Measurements from ENCODE around the gene POMGNT2. TPM values are rescaled to one million over a fixed set of nuclear protein-coding genes. Genes with fewer than 3 reads are reported as not detected.
A peak's percentile ranks its signal among the peaks of the same experiment; 100 is the strongest.

The POMGNT2 gene
- polyA plus RNA-seq, 4 donors, result 1.3 to 10.6 (median 4.7) TPM

DNA sequence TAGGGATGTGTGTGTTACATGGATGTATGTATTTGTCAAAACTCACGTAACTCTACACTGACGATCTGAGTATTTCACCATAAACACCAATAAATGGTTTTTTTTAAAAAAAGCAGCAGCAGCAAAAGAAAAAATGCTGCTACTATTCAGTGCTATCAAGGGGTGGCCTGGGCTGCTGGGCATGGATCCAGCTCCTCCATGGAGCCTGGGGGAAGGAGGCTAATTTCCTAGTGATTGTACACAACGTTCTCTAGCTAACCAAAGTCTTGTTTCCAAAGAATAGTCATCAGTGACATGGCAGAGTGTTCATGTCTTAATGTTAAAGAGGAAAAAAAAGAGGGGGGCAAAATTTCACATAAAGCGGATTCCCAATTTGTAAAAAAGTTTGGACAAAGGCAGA lies 29.0 kb downstream of the POMGNT2 start:
- Histone ChIP-seq H3K27ac (ENCODE audit: low read depth in 1 of 3, low read length in 2 of 3) (no peak overlapping the region), H3K27me3 (ENCODE audit: control insufficient read depth in 3 of 3, insufficient read depth in 3 of 3, low read length in 3 of 3) (no peaks in the 10 kb centered on the region), H3K9me3 (ENCODE audit: control insufficient read depth in 2 of 2, insufficient read depth in 1 of 2, low read depth in 1 of 2, low read length in 1 of 2) (peaks cover 0 to 6% of the 10 kb centered on the region in 2 donors), H3K36me3 (ENCODE audit: control insufficient read depth in 3 of 3, insufficient read depth in 2 of 3, low read depth in 1 of 3, low read length in 3 of 3) (peaks cover 0 to 26% (median 0%) of the 10 kb centered on the region in 3 donors), H3K4me3 (ENCODE audit: low read depth in 1 of 3, low read length in 3 of 3) (no peak overlapping the region), H3K4me1 (ENCODE audit: control insufficient read depth in 3 of 3, insufficient read depth in 2 of 3, low read depth in 1 of 3, low read length in 2 of 3) (no peaks in the 10 kb centered on the region)
- WGBS, 3 donors, result 80 to 86% (median 83%) methylated on average over 4 of the region's 4 CpGs
- FAIRE-seq (no peak), DNase-seq (no peak)

DNA sequence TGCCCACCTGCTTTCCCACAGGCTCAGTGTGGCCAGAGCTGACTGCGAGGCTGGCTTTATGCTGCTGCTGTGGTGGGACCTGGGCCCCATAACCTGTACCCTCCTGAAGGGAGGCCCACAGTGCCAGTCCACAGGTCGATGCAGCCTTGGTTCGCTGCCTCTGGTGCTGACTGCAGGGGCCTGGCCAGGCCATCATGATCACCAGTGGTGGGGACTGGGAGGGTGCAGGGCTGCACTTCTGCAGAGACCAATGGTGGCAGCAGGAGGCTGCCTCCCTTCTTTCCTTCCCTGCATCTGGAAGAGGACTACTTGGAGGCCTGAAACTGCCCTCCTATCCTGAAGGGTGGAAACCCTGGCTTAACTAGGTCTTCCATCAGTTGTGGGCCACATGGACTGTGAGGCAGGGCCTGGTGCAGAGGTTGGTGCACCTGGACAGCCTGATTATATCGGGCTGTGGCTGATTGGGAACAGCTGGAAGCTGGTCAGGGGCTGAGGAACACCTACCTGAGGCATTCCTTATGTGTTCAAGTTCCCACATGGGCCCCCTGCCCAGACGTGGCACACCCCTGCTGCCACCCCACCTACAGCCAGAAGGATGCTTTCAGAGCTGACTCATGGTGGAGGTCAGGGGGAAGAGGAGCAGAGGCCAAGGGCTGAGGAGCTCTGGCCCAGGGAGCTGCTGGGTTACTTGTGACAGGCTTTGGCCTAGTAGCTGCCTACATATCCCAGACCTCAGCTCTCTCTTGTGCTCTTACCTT lies 29.8 kb downstream of the POMGNT2 start:
- peaks cover 0 to 18% (median 0%) of the 10 kb centered on the region in 3 donors for H3K36me3 ChIP-seq (ENCODE audit: control insufficient read depth in 3 of 3, insufficient read depth in 2 of 3, low read depth in 1 of 3, low read length in 3 of 3)
- H3K4me3 ChIP-seq (ENCODE audit: low read depth in 1 of 3, low read length in 3 of 3), result no peak overlapping the region
- DNase-seq (no peak), FAIRE-seq (no peak)
- WGBS, 3 donors, result 66 to 70% (median 69%) methylated on average over 5 of the region's 5 CpGs
- peaks cover 0 to 2% of the 10 kb centered on the region in 2 donors for H3K9me3 ChIP-seq (ENCODE audit: control insufficient read depth in 2 of 2, insufficient read depth in 1 of 2, low read depth in 1 of 2, low read length in 1 of 2)
- H3K4me1 ChIP-seq (ENCODE audit: control insufficient read depth in 3 of 3, insufficient read depth in 2 of 3, low read depth in 1 of 3, low read length in 2 of 3), result no peaks in the 10 kb centered on the region
- peaks cover 0 to 2% (median 0%) of the 10 kb centered on the region in 3 donors for H3K27me3 ChIP-seq (ENCODE audit: control insufficient read depth in 3 of 3, insufficient read depth in 3 of 3, low read length in 3 of 3)
- H3K27ac ChIP-seq (ENCODE audit: low read depth in 1 of 3, low read length in 2 of 3), result no peak overlapping the region

DNA sequence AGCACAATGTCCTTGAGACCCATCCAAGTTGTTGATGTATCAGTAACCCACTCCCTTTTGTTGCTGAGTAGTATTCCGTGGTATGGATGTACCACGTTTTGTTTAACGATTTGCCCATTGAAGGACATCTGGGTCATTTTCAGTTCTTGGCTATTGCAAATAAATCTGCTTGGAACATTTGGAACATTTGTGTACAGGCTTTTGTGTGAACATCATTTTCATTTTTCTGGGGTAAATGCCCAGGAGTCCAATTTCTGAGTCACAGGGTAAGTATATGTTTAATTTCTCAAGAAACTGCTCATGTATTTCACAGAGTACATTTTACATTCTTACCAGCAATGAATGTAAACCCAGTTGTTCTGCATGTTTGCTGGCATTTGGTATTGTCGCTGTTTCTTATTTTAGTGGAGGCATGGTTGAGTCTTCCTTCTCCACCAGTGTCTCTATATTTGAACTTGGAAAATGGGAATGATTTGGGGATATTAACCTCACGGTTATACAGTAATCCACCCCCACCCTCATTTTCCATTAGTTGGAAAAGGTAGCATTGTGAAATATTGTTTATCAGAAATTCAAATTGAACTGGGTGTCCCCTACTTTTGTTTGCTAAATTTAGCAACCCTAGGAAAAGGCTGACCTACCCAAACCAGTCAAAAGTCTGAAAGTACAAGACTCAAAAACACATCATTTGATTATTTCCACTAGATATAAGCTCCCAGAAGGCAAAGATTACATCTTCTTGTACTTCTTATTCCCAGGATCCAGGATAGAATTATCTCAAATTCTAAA lies 30.8 kb downstream of the POMGNT2 start:
- Histone ChIP-seq H3K4me1 (ENCODE audit: control insufficient read depth in 3 of 3, insufficient read depth in 2 of 3, low read depth in 1 of 3, low read length in 2 of 3) (no peaks in the 10 kb centered on the region), H3K4me3 (ENCODE audit: low read depth in 1 of 3, low read length in 3 of 3) (no peak overlapping the region), H3K9me3 (ENCODE audit: control insufficient read depth in 2 of 2, insufficient read depth in 1 of 2, low read depth in 1 of 2, low read length in 1 of 2) (peaks cover 0 to 2% of the 10 kb centered on the region in 2 donors), H3K27ac (ENCODE audit: low read depth in 1 of 3, low read length in 2 of 3) (no peak overlapping the region), H3K36me3 (ENCODE audit: control insufficient read depth in 3 of 3, insufficient read depth in 2 of 3, low read depth in 1 of 3, low read length in 3 of 3) (peaks cover 0 to 8% (median 0%) of the 10 kb centered on the region in 3 donors), H3K27me3 (ENCODE audit: control insufficient read depth in 3 of 3, insufficient read depth in 3 of 3, low read length in 3 of 3) (peaks cover 0 to 2% (median 0%) of the 10 kb centered on the region in 3 donors)
- no peak for FAIRE-seq
- no peak for DNase-seq
- 85 to 90% (median 89%) methylated on average over 5 of the region's 5 CpGs for WGBS, 3 donors

DNA sequence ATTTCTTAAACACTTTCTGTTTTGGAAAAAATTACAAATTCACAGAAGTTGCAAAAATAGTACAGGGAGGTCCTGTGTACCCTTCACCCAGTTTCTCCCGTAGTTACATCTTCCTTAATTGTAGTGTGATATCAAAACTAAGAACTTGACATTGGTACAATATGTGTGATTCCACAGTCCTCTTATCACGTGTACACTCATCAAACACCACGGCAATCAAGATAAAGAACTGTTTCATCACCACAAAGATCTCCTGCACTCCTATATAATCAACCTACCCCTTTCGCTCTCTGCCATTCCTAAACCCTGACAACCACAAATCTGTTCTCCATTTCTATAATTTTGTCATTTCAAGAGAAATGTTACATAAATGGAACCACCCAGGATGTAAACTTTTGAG lies 31.4 kb downstream of the POMGNT2 start:
- FAIRE-seq (no peak), DNase-seq (no peak)
- WGBS, 3 donors, result 32 to 58% (median 38%) methylated on average over 4 of the region's 4 CpGs
- H3K36me3 ChIP-seq (ENCODE audit: control insufficient read depth in 3 of 3, insufficient read depth in 2 of 3, low read depth in 1 of 3, low read length in 3 of 3), result peaks cover 0 to 2% (median 0%) of the 10 kb centered on the region in 3 donors
- no peak overlapping the region for H3K4me3 ChIP-seq (ENCODE audit: low read depth in 1 of 3, low read length in 3 of 3)
- peaks cover 0 to 2% of the 10 kb centered on the region in 2 donors for H3K9me3 ChIP-seq (ENCODE audit: control insufficient read depth in 2 of 2, insufficient read depth in 1 of 2, low read depth in 1 of 2, low read length in 1 of 2)
- no peak overlapping the region for H3K27ac ChIP-seq (ENCODE audit: low read depth in 1 of 3, low read length in 2 of 3)
- H3K4me1 ChIP-seq (ENCODE audit: control insufficient read depth in 3 of 3, insufficient read depth in 2 of 3, low read depth in 1 of 3, low read length in 2 of 3), result no peaks in the 10 kb centered on the region
- peaks cover 0 to 2% (median 0%) of the 10 kb centered on the region in 3 donors for H3K27me3 ChIP-seq (ENCODE audit: control insufficient read depth in 3 of 3, insufficient read depth in 3 of 3, low read length in 3 of 3)

DNA sequence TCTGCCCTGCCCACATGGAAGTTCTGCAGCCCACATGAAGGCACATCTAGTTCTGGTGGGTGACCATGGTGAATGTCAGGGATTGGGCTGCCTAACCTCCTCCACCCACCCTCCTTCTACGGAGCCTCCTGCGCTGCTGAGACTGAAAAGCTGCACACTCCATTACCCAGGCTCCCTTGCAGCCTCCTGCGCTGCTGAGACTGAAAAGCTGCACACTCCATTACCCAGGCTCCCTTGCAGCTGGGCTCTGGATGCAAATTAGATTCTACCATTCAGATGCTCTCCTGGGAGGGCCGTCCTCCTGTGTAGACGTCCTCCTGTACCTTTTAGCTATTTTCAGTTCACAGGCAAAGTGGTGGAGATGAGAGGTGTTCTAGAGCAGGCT lies 32.1 kb downstream of the POMGNT2 start:
- FAIRE-seq (no peak), DNase-seq (no peak)
- no peak overlapping the region for H3K27ac ChIP-seq (ENCODE audit: low read depth in 1 of 3, low read length in 2 of 3)
- H3K27me3 ChIP-seq (ENCODE audit: control insufficient read depth in 3 of 3, insufficient read depth in 3 of 3, low read length in 3 of 3), result peaks cover 0 to 2% (median 0%) of the 10 kb centered on the region in 3 donors
- H3K4me3 ChIP-seq (ENCODE audit: low read depth in 1 of 3, low read length in 3 of 3), result no peak overlapping the region
- no peaks in the 10 kb centered on the region for H3K36me3 ChIP-seq (ENCODE audit: control insufficient read depth in 3 of 3, insufficient read depth in 2 of 3, low read depth in 1 of 3, low read length in 3 of 3)
- WGBS, 3 donors, result 79 to 81% (median 81%) methylated on average over 5 of the region's 5 CpGs
- H3K9me3 ChIP-seq (ENCODE audit: control insufficient read depth in 2 of 2, insufficient read depth in 1 of 2, low read depth in 1 of 2, low read length in 1 of 2), result peaks cover 0 to 2% of the 10 kb centered on the region in 2 donors
- H3K4me1 ChIP-seq (ENCODE audit: control insufficient read depth in 3 of 3, insufficient read depth in 2 of 3, low read depth in 1 of 3, low read length in 2 of 3), result no peaks in the 10 kb centered on the region

DNA sequence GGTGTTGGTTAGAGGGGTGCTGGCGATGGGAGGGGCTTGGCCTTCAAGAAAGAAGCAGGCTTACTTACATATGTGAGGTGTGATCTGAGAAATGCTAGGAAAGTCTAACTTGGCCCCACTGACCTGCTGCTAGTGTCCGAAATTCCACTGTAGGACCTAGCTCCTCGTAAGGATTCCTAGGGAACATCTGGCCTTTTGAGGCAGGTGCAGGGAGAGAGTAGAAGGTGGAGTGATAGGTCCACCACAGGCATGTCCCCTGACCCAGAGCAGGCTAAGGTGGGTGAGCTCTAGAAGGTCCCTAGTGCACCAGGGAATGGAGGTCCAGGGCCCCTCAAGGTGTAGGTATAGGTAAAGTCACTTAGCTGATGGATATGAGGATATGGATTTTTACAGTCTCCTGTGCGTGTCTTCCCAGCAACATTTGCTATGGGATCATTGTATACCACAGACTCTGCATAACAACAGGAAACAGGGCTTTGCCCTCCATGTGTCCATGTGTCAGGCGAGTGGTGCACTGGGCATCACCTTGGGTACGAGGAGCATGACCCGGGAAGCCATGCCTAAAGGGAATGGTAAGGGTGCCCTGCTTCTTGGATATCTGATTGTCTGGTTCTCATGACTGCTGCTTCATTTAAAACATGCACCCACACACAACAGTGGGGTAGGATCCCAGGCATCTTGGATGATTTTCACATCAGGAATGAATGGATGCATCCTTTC lies 32.6 kb downstream of the POMGNT2 start:
- no peak for FAIRE-seq
- 84 to 91% (median 87%) methylated on average over 7 of the region's 7 CpGs for WGBS, 3 donors

DNA sequence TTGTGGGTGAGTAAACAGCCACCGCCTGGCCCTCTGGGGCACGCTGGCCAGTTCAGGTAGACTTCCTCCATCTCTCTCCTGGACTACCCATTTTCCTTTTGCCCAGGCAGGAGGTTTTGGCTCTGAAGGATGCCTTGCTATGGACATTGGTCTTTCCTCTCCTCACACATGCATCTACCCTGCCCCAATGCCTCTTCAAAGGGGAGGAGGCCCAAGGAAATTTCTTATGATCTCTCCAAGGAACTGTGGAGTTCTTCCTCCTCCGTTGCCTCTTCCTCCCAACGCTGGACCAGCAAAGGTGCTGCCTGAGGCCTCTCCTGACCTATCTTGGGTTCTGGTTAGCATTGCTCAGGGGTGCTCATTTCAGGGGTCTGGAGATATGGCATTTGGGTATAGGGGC lies 33.5 kb downstream of the POMGNT2 start:
- Histone ChIP-seq H3K27ac (ENCODE audit: low read depth in 1 of 3, low read length in 2 of 3) (no peak overlapping the region), H3K9me3 (ENCODE audit: control insufficient read depth in 2 of 2, insufficient read depth in 1 of 2, low read depth in 1 of 2, low read length in 1 of 2) (no peaks in the 10 kb centered on the region), H3K4me3 (ENCODE audit: low read depth in 1 of 3, low read length in 3 of 3) (no peak overlapping the region), H3K36me3 (ENCODE audit: control insufficient read depth in 3 of 3, insufficient read depth in 2 of 3, low read depth in 1 of 3, low read length in 3 of 3) (no peaks in the 10 kb centered on the region), H3K4me1 (ENCODE audit: control insufficient read depth in 3 of 3, insufficient read depth in 2 of 3, low read depth in 1 of 3, low read length in 2 of 3) (no peaks in the 10 kb centered on the region), H3K27me3 (ENCODE audit: control insufficient read depth in 3 of 3, insufficient read depth in 3 of 3, low read length in 3 of 3) (peaks cover 0 to 2% (median 0%) of the 10 kb centered on the region in 3 donors)
- DNase-seq (no peak), FAIRE-seq (no peak)
- WGBS, 3 donors, result 85 to 89% (median 87%) methylated on average over 4 of the region's 4 CpGs

More for the DNA sequence above, 32.6 kb downstream of the POMGNT2 start:
- H3K27ac ChIP-seq (ENCODE audit: low read depth in 1 of 3, low read length in 2 of 3), result no peak overlapping the region
- H3K27me3 ChIP-seq (ENCODE audit: control insufficient read depth in 3 of 3, insufficient read depth in 3 of 3, low read length in 3 of 3), result peaks cover 0 to 2% (median 0%) of the 10 kb centered on the region in 3 donors
- H3K4me3 ChIP-seq (ENCODE audit: low read depth in 1 of 3, low read length in 3 of 3), result no peak overlapping the region
- no peaks in the 10 kb centered on the region for H3K36me3 ChIP-seq (ENCODE audit: control insufficient read depth in 3 of 3, insufficient read depth in 2 of 3, low read depth in 1 of 3, low read length in 3 of 3)
- no peak for DNase-seq
- no peaks in the 10 kb centered on the region for H3K4me1 ChIP-seq (ENCODE audit: control insufficient read depth in 3 of 3, insufficient read depth in 2 of 3, low read depth in 1 of 3, low read length in 2 of 3)
- peaks cover 0 to under 1% of the 10 kb centered on the region in 2 donors for H3K9me3 ChIP-seq (ENCODE audit: control insufficient read depth in 2 of 2, insufficient read depth in 1 of 2, low read depth in 1 of 2, low read length in 1 of 2)

DNA sequence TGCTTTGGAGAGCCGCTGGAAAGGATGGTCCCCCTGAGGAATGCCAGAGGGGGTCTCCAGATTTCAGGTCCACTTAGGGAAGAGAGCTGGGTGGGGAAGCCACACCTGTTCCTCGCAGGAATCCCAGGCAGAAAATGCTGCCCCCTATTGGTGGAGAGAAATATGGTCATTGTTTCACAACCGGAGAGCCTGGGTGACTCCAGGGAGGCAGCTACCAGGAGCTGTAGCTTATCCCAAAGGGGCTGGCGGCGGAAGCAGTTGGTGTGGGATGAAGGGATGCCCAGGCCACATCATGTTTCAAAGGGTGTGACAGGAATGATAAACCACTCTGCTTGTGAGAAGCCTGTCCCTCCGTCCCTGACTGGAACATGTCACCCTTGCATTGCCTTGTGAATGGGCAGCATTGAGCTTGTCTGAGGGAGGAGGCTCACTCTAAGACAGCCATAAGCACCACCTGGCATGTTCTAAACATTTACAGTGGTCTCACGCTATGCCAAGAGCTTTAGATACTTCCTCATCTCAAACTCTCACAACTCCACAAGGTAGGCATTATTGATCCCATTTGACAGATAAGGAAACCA lies 34.5 kb downstream of the POMGNT2 start:
- H3K27me3 ChIP-seq (ENCODE audit: control insufficient read depth in 3 of 3, insufficient read depth in 3 of 3, low read length in 3 of 3), result peaks cover 0 to 2% (median 0%) of the 10 kb centered on the region in 3 donors
- WGBS, 3 donors, result 56 to 66% (median 61%) methylated on average over 7 of the region's 7 CpGs
- H3K27ac ChIP-seq (ENCODE audit: low read depth in 1 of 3, low read length in 2 of 3), result no peak overlapping the region
- no peaks in the 10 kb centered on the region for H3K4me1 ChIP-seq (ENCODE audit: control insufficient read depth in 3 of 3, insufficient read depth in 2 of 3, low read depth in 1 of 3, low read length in 2 of 3)
- H3K9me3 ChIP-seq (ENCODE audit: control insufficient read depth in 2 of 2, insufficient read depth in 1 of 2, low read depth in 1 of 2, low read length in 1 of 2), result no peaks in the 10 kb centered on the region
- no peaks in the 10 kb centered on the region for H3K36me3 ChIP-seq (ENCODE audit: control insufficient read depth in 3 of 3, insufficient read depth in 2 of 3, low read depth in 1 of 3, low read length in 3 of 3)
- no peak overlapping the region for H3K4me3 ChIP-seq (ENCODE audit: low read depth in 1 of 3, low read length in 3 of 3)
- FAIRE-seq (no peak), DNase-seq (peak in 1 of 2 donors; percentile 33)
